WTC11 (cell line): ENCODE data around the gene BTBD1. TPM values are rescaled to one million over a fixed set of nuclear protein-coding genes. Genes with fewer than 3 reads are reported as not detected.
"Not testable (repeated sequence)": the region's sequence is repeated elsewhere in the genome, so short reads cannot be mapped to it uniquely, and the experiment has no call there.

Source experiments
- ATAC-seq: fragments of 200-7000 bp; cut with Tn5 transposase; 2 replicates; pipeline ENCODE4 v1.10.0; 2021; ENCODE audit warnings: mild to moderate bottlenecking, moderate library complexity
- CTCF ChIA-PET: fragments of 300-600 bp; sonication (Branson Sonifier 250); formaldehyde crosslinking; loops from one replicate; lab custom pipeline; 2021; ENCODE audit warnings: antibody characterized with exemption; lab: Charles Lee
- POLR2A ChIA-PET: fragments of 350-600 bp; sonication (Branson Sonifier 250); formaldehyde crosslinking; loops from one replicate; lab custom pipeline; 2021; ENCODE audit warnings: antibody characterized with exemption; lab: Charles Lee
- DNase-seq: peaks from one replicate; pipeline ENCODE4 v3.0.0; 2021; ENCODE audit warnings: low spot score
- H3K27ac Mint-ChIP-seq: 2 replicates; pipeline ENCODE4 v1.8.0; 2021; ENCODE audit warnings: mixed read lengths
- H3K27me3 Mint-ChIP-seq: 2 replicates; pipeline ENCODE4 v1.8.0; 2021; ENCODE audit warnings: low read depth, mild to moderate bottlenecking, moderate library complexity, mixed read lengths
- H3K36me3 Mint-ChIP-seq: 2 replicates; pipeline ENCODE4 v1.8.0; 2021; ENCODE audit warnings: mixed read lengths
- H3K4me1 Mint-ChIP-seq: 2 replicates; pipeline ENCODE4 v1.8.0; 2022; ENCODE audit warnings: mixed read lengths
- H3K4me3 Mint-ChIP-seq: 2 replicates; pipeline ENCODE4 v1.8.0; 2021; ENCODE audit warnings: mild to moderate bottlenecking, moderate library complexity, mixed read lengths
- H3K9me3 Mint-ChIP-seq: 2 replicates; pipeline ENCODE4 v1.8.0; 2021; ENCODE audit warnings: mixed read lengths
- CREB1 ChIP-seq: sonication (generic); formaldehyde crosslinking; IDR thresholded peaks from 2 replicates; pipeline ENCODE4 v1.8.0; 2023; ENCODE audit warnings: mild to moderate bottlenecking, missing genetic modification reagents
- ESRRA ChIP-seq: sonication (generic); formaldehyde crosslinking; IDR thresholded peaks from 2 replicates; pipeline ENCODE4 v1.8.1; 2022; ENCODE audit warnings: mild to moderate bottlenecking, missing genetic modification reagents, borderline replicate concordance
- ETV6 ChIP-seq: sonication (generic); formaldehyde crosslinking; IDR thresholded peaks from 2 replicates; pipeline ENCODE4 v1.8.1; 2022; ENCODE audit warnings: mild to moderate bottlenecking, missing genetic modification reagents
- FOXP1 ChIP-seq: sonication (generic); formaldehyde crosslinking; IDR thresholded peaks from 2 replicates; pipeline ENCODE4 v1.8.0; 2022; ENCODE audit warnings: missing genetic modification reagents, mild to moderate bottlenecking, moderate library complexity, borderline replicate concordance
- GTF2I ChIP-seq: fragments of 250-450 bp; sonication (Bioruptor Pico); conservative IDR thresholded peaks from 2 replicates; pipeline ENCODE4 v1.4.0; 2021; ENCODE audit warnings: mild to moderate bottlenecking
- MYBL2 ChIP-seq: sonication (generic); formaldehyde crosslinking; IDR thresholded peaks from 2 replicates; pipeline ENCODE4 v1.8.1; 2023; ENCODE audit warnings: mild to moderate bottlenecking, moderate library complexity, missing genetic modification reagents
- NFE2L1 ChIP-seq: sonication (generic); formaldehyde crosslinking; IDR thresholded peaks from 2 replicates; pipeline ENCODE4 v1.8.1; 2023; ENCODE audit warnings: missing genetic modification reagents
- OVOL2 ChIP-seq: fragments of 250-450 bp; sonication (Bioruptor Pico); IDR thresholded peaks from 2 replicates; pipeline ENCODE4 v1.9.0; 2021; ENCODE audit warnings: mild to moderate bottlenecking, borderline replicate concordance
- SMAD3 ChIP-seq: sonication (generic); formaldehyde crosslinking; IDR thresholded peaks from 2 replicates; pipeline ENCODE4 v1.8.0; 2022; ENCODE audit warnings: missing genetic modification reagents, mild to moderate bottlenecking, borderline replicate concordance
- ZNF219 ChIP-seq: sonication (generic); formaldehyde crosslinking; IDR thresholded peaks from 2 replicates; pipeline ENCODE4 v1.8.0; 2023; ENCODE audit warnings: missing genetic modification reagents, mild to moderate bottlenecking, borderline replicate concordance
- ZNF396 ChIP-seq: fragments of 250-450 bp; sonication (Bioruptor Pico); IDR thresholded peaks from 2 replicates; pipeline ENCODE4 v1.8.0; 2021; ENCODE audit warnings: mild to moderate bottlenecking, moderate library complexity, borderline replicate concordance
- total RNA-seq: library from RNA; stranded (reverse); gene quantifications from 3 replicates; pipeline ENCODE4 v1.2.3, GENCODE V29; 2021
- TF ChIP-seq, protein P1 (sequence below): sonication (generic); formaldehyde crosslinking; IDR thresholded peaks from 2 replicates; pipeline ENCODE4 v1.8.1; 2023; ENCODE audit warnings: mild to moderate bottlenecking, missing genetic modification reagents
- TF ChIP-seq, protein P2 (sequence below): fragments of 250-450 bp; sonication (Bioruptor Pico); IDR thresholded peaks from 2 replicates; pipeline ENCODE4 v2.1.2; 2022; ENCODE audit warnings: mild to moderate bottlenecking, moderate library complexity
- TF ChIP-seq, protein P3 (sequence below): sonication (generic); formaldehyde crosslinking; IDR thresholded peaks from 2 replicates; pipeline ENCODE4 v1.8.0; 2023; ENCODE audit warnings: missing genetic modification reagents
- TF ChIP-seq, protein P4 (sequence below): sonication (generic); formaldehyde crosslinking; IDR thresholded peaks from 2 replicates; pipeline ENCODE4 v1.8.0; 2022; ENCODE audit warnings: mild to moderate bottlenecking, missing genetic modification reagents
- TF ChIP-seq, protein P5 (sequence below): sonication (generic); formaldehyde crosslinking; IDR thresholded peaks from 2 replicates; pipeline ENCODE4 v1.8.1; 2022; ENCODE audit warnings: low read depth, missing genetic modification reagents, borderline replicate concordance
- TF ChIP-seq, protein P6 (sequence below): fragments of 250-450 bp; sonication (Bioruptor Pico); IDR thresholded peaks from 2 replicates; pipeline ENCODE4 v1.8.0; 2021; ENCODE audit warnings: mild to moderate bottlenecking
- TF ChIP-seq, protein P7 (sequence below): sonication (generic); formaldehyde crosslinking; IDR thresholded peaks from 2 replicates; pipeline ENCODE4 v1.8.1; 2023; ENCODE audit warnings: mild to moderate bottlenecking, missing genetic modification reagents, moderate library complexity
- TF ChIP-seq, protein P8 (sequence below): sonication (generic); formaldehyde crosslinking; conservative IDR thresholded peaks from 2 replicates; pipeline ENCODE4 v1.8.1; 2023; ENCODE audit warnings: mild to moderate bottlenecking, low read depth, missing genetic modification reagents, moderate library complexity
- TF ChIP-seq, protein P9 (sequence below): fragments of 200-600 bp; IDR thresholded peaks from 2 replicates; pipeline ENCODE4 v1.8.0; 2022; ENCODE audit warnings: antibody characterized with exemption

BTBD1 gene
- total RNA-seq, 1 experiment from 2014 or later: 39.6 TPM

DNA sequence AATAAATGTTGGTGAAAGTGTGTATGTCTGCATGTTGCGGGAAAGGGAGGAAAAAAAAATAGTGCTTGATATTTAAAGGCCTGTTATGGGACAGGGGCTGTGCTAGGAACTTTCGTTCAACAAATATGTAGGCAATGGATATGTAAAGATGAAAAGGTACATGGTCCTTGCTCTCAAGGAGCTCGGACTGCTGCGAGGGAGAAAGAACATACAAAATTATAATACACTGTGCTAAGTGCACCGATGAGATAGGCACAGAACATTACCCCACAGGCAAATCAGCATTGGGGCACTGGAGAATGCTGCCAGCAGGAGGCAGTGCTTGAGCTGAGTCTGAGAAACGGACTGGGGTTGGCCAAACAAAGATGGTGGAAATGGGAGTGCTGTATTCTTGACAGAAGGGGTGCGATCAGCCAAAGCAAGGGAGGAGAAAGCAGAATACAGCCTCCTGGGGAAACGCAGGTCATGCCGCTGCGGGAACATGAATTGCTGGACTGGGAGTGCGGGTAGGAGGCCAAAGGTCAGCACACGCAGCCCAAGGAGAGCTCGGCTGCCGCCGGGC is 56.3 kb downstream of the BTBD1 start (continued):
- TF ChIP-seq, protein P1, sequence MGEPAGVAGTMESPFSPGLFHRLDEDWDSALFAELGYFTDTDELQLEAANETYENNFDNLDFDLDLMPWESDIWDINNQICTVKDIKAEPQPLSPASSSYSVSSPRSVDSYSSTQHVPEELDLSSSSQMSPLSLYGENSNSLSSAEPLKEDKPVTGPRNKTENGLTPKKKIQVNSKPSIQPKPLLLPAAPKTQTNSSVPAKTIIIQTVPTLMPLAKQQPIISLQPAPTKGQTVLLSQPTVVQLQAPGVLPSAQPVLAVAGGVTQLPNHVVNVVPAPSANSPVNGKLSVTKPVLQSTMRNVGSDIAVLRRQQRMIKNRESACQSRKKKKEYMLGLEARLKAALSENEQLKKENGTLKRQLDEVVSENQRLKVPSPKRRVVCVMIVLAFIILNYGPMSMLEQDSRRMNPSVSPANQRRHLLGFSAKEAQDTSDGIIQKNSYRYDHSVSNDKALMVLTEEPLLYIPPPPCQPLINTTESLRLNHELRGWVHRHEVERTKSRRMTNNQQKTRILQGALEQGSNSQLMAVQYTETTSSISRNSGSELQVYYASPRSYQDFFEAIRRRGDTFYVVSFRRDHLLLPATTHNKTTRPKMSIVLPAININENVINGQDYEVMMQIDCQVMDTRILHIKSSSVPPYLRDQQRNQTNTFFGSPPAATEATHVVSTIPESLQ (CRISPR knock-in tag): no peak
- TF ChIP-seq, protein P2, sequence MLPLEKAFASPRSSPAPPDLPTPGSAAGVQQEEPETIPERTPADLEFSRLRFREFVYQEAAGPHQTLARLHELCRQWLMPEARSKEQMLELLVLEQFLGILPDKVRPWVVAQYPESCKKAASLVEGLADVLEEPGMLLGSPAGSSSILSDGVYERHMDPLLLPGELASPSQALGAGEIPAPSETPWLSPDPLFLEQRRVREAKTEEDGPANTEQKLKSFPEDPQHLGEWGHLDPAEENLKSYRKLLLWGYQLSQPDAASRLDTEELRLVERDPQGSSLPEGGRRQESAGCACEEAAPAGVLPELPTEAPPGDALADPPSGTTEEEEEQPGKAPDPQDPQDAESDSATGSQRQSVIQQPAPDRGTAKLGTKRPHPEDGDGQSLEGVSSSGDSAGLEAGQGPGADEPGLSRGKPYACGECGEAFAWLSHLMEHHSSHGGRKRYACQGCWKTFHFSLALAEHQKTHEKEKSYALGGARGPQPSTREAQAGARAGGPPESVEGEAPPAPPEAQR (CRISPR knock-in tag): no peak
- TF ChIP-seq FOXP1 (no peak; the same call in 1 of the 2 replicates), GTF2I (CRISPR knock-in tag) (no peak), ESRRA (no peak), SMAD3 (CRISPR knock-in tag) (no peak), ZNF396 (CRISPR knock-in tag) (no peak), NFE2L1 (CRISPR knock-in tag) (0 out of 2 replicates have a peak, but pooled peaks have one; percentile 52), CREB1 (no peak), OVOL2 (CRISPR knock-in tag) (no peak), ZNF219 (CRISPR knock-in tag) (no peak), MYBL2 (no peak), ETV6 (CRISPR knock-in tag) (no peak)
- TF ChIP-seq, protein P3, sequence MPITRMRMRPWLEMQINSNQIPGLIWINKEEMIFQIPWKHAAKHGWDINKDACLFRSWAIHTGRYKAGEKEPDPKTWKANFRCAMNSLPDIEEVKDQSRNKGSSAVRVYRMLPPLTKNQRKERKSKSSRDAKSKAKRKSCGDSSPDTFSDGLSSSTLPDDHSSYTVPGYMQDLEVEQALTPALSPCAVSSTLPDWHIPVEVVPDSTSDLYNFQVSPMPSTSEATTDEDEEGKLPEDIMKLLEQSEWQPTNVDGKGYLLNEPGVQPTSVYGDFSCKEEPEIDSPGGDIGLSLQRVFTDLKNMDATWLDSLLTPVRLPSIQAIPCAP (CRISPR knock-in tag): no peak
- TF ChIP-seq, protein P4, sequence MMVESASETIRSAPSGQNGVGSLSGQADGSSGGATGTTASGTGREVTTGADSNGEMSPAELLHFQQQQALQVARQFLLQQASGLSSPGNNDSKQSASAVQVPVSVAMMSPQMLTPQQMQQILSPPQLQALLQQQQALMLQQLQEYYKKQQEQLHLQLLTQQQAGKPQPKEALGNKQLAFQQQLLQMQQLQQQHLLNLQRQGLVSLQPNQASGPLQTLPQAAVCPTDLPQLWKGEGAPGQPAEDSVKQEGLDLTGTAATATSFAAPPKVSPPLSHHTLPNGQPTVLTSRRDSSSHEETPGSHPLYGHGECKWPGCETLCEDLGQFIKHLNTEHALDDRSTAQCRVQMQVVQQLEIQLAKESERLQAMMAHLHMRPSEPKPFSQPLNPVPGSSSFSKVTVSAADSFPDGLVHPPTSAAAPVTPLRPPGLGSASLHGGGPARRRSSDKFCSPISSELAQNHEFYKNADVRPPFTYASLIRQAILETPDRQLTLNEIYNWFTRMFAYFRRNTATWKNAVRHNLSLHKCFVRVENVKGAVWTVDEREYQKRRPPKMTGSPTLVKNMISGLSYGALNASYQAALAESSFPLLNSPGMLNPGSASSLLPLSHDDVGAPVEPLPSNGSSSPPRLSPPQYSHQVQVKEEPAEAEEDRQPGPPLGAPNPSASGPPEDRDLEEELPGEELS (CRISPR knock-in tag): no peak
- TF ChIP-seq, protein P5, sequence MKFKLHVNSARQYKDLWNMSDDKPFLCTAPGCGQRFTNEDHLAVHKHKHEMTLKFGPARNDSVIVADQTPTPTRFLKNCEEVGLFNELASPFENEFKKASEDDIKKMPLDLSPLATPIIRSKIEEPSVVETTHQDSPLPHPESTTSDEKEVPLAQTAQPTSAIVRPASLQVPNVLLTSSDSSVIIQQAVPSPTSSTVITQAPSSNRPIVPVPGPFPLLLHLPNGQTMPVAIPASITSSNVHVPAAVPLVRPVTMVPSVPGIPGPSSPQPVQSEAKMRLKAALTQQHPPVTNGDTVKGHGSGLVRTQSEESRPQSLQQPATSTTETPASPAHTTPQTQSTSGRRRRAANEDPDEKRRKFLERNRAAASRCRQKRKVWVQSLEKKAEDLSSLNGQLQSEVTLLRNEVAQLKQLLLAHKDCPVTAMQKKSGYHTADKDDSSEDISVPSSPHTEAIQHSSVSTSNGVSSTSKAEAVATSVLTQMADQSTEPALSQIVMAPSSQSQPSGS (CRISPR knock-in tag): no peak
- TF ChIP-seq, protein P6, sequence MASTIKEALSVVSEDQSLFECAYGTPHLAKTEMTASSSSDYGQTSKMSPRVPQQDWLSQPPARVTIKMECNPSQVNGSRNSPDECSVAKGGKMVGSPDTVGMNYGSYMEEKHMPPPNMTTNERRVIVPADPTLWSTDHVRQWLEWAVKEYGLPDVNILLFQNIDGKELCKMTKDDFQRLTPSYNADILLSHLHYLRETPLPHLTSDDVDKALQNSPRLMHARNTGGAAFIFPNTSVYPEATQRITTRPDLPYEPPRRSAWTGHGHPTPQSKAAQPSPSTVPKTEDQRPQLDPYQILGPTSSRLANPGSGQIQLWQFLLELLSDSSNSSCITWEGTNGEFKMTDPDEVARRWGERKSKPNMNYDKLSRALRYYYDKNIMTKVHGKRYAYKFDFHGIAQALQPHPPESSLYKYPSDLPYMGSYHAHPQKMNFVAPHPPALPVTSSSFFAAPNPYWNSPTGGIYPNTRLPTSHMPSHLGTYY (CRISPR knock-in tag): no peak
- TF ChIP-seq, protein P7, sequence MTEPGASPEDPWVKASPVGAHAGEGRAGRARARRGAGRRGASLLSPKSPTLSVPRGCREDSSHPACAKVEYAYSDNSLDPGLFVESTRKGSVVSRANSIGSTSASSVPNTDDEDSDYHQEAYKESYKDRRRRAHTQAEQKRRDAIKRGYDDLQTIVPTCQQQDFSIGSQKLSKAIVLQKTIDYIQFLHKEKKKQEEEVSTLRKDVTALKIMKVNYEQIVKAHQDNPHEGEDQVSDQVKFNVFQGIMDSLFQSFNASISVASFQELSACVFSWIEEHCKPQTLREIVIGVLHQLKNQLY (CRISPR knock-in tag): no peak
- TF ChIP-seq, protein P8, sequence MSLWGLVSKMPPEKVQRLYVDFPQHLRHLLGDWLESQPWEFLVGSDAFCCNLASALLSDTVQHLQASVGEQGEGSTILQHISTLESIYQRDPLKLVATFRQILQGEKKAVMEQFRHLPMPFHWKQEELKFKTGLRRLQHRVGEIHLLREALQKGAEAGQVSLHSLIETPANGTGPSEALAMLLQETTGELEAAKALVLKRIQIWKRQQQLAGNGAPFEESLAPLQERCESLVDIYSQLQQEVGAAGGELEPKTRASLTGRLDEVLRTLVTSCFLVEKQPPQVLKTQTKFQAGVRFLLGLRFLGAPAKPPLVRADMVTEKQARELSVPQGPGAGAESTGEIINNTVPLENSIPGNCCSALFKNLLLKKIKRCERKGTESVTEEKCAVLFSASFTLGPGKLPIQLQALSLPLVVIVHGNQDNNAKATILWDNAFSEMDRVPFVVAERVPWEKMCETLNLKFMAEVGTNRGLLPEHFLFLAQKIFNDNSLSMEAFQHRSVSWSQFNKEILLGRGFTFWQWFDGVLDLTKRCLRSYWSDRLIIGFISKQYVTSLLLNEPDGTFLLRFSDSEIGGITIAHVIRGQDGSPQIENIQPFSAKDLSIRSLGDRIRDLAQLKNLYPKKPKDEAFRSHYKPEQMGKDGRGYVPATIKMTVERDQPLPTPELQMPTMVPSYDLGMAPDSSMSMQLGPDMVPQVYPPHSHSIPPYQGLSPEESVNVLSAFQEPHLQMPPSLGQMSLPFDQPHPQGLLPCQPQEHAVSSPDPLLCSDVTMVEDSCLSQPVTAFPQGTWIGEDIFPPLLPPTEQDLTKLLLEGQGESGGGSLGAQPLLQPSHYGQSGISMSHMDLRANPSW (CRISPR knock-in tag): no peak
- TF ChIP-seq, protein P9, sequence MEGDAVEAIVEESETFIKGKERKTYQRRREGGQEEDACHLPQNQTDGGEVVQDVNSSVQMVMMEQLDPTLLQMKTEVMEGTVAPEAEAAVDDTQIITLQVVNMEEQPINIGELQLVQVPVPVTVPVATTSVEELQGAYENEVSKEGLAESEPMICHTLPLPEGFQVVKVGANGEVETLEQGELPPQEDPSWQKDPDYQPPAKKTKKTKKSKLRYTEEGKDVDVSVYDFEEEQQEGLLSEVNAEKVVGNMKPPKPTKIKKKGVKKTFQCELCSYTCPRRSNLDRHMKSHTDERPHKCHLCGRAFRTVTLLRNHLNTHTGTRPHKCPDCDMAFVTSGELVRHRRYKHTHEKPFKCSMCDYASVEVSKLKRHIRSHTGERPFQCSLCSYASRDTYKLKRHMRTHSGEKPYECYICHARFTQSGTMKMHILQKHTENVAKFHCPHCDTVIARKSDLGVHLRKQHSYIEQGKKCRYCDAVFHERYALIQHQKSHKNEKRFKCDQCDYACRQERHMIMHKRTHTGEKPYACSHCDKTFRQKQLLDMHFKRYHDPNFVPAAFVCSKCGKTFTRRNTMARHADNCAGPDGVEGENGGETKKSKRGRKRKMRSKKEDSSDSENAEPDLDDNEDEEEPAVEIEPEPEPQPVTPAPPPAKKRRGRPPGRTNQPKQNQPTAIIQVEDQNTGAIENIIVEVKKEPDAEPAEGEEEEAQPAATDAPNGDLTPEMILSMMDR: peak; percentile 58
- TF ChIP-seq, all 79 proteins: peak for 4

DNA sequence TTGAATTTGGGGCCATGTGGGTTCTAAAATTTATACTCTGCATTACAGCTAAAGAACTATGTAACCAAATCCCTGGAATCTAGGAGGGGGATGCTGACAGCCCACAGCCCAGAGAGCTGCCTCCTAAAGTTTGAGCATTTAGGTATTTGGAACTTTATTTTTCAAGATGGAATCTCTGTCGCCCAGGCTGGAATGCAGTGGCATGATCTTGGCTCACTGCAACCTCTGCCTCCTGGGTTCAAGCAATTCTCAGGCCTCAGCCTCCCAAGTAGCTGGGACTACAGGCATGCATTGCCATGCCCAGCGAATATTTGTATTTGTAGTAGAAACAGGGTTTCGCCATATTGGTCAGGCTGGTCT is 66.4 kb downstream of the BTBD1 start:
- H3K27ac Mint-ChIP-seq, H3K9me3 Mint-ChIP-seq, H3K4me3 Mint-ChIP-seq, ATAC-seq, H3K4me1 Mint-ChIP-seq, H3K27me3 Mint-ChIP-seq, POLR2A ChIA-PET, H3K36me3 Mint-ChIP-seq, DNase-seq: not testable (repeated sequence)
- CTCF ChIA-PET: interaction anchor here (1.3 to 1.7 kb wide), 5 partner anchors 11 to 320 kb away, joined by 3 to 10 read pairs (median 3); partner anchors contain the start of genes C15orf40 and WHAMM
